GM23248 (cell line): ENCODE results near the gene BLCAP. TPM values are rescaled to one million over a fixed set of nuclear protein-coding genes. Genes with fewer than 3 reads are reported as not detected.

Experiments used
- DNase-seq: peaks from one replicate; pipeline ENCODE4 v3.0.0-alpha.2; 2015
- H2AFZ ChIP-seq: fragments of 200-600 bp; sonication (generic); 2 replicates; pipeline ENCODE4 v1.6.1; 2016; ENCODE audit warnings: antibody characterized with exemption
- H3F3A ChIP-seq: fragments of 200-600 bp; sonication (generic); 2 replicates; pipeline ENCODE4 v1.6.1; 2016; ENCODE audit warnings: mild to moderate bottlenecking, antibody characterized with exemption, mixed run types; ENCODE audit not compliant: insufficient read depth
- H3K27ac ChIP-seq: fragments of 200-600 bp; sonication (generic); 2 replicates; pipeline ENCODE4 v1.5.1; 2016; ENCODE audit warnings: mild to moderate bottlenecking
- H3K27me3 ChIP-seq: fragments of 200-600 bp; sonication (generic); replicated peaks from 2 replicates; pipeline ENCODE4 v1.6.1; 2016; ENCODE audit warnings: mild to moderate bottlenecking; ENCODE audit not compliant: insufficient read depth
- H3K36me3 ChIP-seq: fragments of 200-600 bp; sonication (generic); 2 replicates; pipeline ENCODE4 v1.6.1; 2016; ENCODE audit warnings: low read depth, mild to moderate bottlenecking
- H3K4me1 ChIP-seq: fragments of 200-600 bp; sonication (generic); 2 replicates; pipeline ENCODE4 v1.6.1; 2016; ENCODE audit warnings: mild to moderate bottlenecking; ENCODE audit not compliant: insufficient read depth
- H3K4me2 ChIP-seq: fragments of 200-600 bp; sonication (generic); one replicate; pipeline ENCODE4 v1.6.1; 2016; ENCODE audit warnings: mild to moderate bottlenecking; ENCODE audit not compliant: unreplicated experiment
- H3K4me3 ChIP-seq: fragments of 200-600 bp; sonication (generic); 2 replicates; pipeline ENCODE4 v1.5.1; 2016; ENCODE audit warnings: mild to moderate bottlenecking
- H3K79me2 ChIP-seq: fragments of 200-600 bp; sonication (generic); 2 replicates; pipeline ENCODE4 v1.6.1; 2016; ENCODE audit warnings: mild to moderate bottlenecking; ENCODE audit not compliant: insufficient read depth
- H3K9ac ChIP-seq: fragments of 200-600 bp; sonication (generic); 2 replicates; pipeline ENCODE4 v1.6.1; 2016; ENCODE audit warnings: mild to moderate bottlenecking
- H3K9me2 ChIP-seq: fragments of 200-600 bp; sonication (generic); 2 replicates; pipeline ENCODE4 v1.6.1; 2016; ENCODE audit warnings: mixed run types, mild to moderate bottlenecking, moderate library complexity; ENCODE audit not compliant: insufficient read depth
- H3K9me3 ChIP-seq: fragments of 200-600 bp; sonication (generic); one replicate; pipeline ENCODE4 v1.6.1; 2017; ENCODE audit warnings: low read depth
- H4K20me1 ChIP-seq: fragments of 200-600 bp; sonication (generic); 2 replicates; pipeline ENCODE4 v1.6.0; 2016; ENCODE audit not compliant: insufficient read depth
- EZH2 ChIP-seq: fragments of 200-600 bp; sonication (generic); IDR thresholded peaks from 2 replicates; pipeline ENCODE4 v1.6.1; 2018; ENCODE audit warnings: antibody characterized with exemption, mild to moderate bottlenecking; ENCODE audit not compliant: insufficient read depth, poor library complexity, severe bottlenecking
- EZH2phosphoT487 ChIP-seq: fragments of 200-600 bp; sonication (generic); IDR thresholded peaks from 2 replicates; pipeline ENCODE4 v1.6.1; 2018; ENCODE audit warnings: antibody characterized with exemption, moderate library complexity, mild to moderate bottlenecking, low read depth; ENCODE audit not compliant: insufficient read depth
- WGBS, 2 experiments: methylation state at CpG; one replicate each; pipeline ENCODE4 v1.1.6; 2015 to 2017; ENCODE audit warnings: low lambda C conversion rate in 2 of 2, low coverage in 1 of 2; ENCODE audit errors: missing lambda C conversion rate in 2 of 2; 5-methylcytosine and 5-hydroxymethylcytosine counted together
- in situ Hi-C: fragments of 300-500 bp; cut with MboI; formaldehyde crosslinking; loops from 2 replicates; pipeline ENCODE4 v1.15.0; 2020
- polyA plus RNA-seq: library from polyadenylated mRNA; unstranded; fragments of >200 nt; fragmentation: Nextera tagmentation; extraction: Ambion mirVana; gene quantifications from 2 replicates; pipeline ENCODE4 v1.2.1, GENCODE V29; 2016
- total RNA-seq: library from RNA; depleted of rRNA; stranded (reverse); fragments of >200 nt; shearing (Covaris generic); gene quantifications from 2 replicates; pipeline ENCODE4 v1.2.3, GENCODE V29; 2014

The BLCAP gene
- total and polyA plus RNA-seq, 2 experiments from 2014 or later = 80.0 to 100 TPM

DNA sequence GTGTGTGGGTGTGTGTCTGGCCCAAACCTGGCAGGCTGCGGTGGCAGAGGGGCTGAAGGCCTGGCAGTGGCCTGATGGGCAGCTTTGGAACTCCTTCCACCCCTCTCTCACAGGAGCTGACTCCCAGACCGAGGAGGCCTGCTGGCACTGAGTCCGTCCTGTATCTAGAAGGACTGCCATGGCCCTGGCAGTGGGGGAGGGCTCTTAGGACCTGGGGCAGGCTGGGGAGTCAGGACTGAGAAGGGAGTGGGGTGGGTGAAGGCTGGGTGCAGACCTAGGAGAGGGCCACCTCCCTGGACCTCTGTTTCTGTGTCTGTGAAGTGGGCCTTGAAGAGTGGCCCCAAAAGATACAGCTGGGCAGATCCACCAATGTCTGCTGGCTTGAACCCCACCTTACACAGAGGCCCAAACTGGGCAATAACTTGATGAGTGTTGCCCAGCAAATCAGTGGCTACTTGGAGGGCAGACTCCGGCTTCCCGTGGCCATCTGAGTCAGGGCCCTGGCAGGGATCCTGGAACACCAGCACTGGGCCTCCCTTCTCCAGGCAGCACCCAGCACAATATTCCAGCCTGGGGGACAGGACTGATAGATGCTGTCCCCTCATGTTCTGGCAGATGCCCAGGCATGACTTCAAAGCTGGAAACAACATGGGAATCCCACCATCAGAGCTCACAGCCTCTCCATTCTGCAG, 46.7 kb upstream of the BLCAP start:
- Histone ChIP-seq H3K9me2 (no peaks in the 10 kb centered on the region), H3K36me3 (no peaks in the 10 kb centered on the region), H3K4me3 (no peak overlapping the region), H3K27ac (no peak overlapping the region), H3K27me3 (peaks cover 31% of the 10 kb centered on the region), H3K79me2 (no peaks in the 10 kb centered on the region), H2AFZ (no peak overlapping the region), H3F3A (no peaks in the 10 kb centered on the region), H3K4me2 (no peak overlapping the region), H3K9me3 (no peaks in the 10 kb centered on the region), H3K9ac (no peak overlapping the region), H4K20me1 (no peaks in the 10 kb centered on the region), H3K4me1 (no peaks in the 10 kb centered on the region)
- WGBS, 2 experiments = 26 to 36% methylated on average over 5 of the region's 5 CpGs
- in situ Hi-C loops = no loop called here
- DNase-seq = peak; percentile 48
- TF ChIP-seq EZH2phosphoT487 = no peak
- TF ChIP-seq EZH2 = no peak

DNA sequence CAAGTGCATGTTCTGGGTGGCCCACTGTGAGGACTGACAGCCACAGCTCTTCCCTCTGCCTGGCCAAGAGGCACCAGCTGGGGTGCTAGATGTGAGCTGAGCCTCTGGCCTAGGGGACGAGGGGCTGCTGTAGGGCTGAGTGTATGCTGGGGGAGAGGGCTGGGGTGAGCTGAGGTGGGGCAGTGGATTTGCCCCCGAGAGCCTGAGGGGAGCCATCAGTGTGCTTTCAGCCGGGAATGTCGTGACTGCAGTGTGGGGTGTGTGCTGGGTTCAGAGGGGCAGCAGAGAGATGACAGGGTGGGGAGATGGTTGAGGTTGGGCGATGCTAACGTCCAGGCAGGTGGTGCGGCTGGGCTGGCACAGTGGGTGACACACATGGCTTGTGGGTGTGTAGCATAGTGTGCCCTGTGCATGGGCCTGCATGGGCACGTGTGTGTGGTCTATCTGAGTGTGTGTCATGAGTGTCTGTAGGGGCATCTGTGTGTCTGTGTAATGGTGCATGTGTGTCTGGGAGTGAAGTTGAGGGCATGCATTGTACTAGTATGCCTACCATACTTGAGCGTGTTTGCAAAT, 46.0 kb upstream of the BLCAP start:
- 43 to 50% methylated on average over 6 to 9 of the region's 9 CpGs for WGBS, 2 experiments
- in situ Hi-C loops = no loop called here

DNA sequence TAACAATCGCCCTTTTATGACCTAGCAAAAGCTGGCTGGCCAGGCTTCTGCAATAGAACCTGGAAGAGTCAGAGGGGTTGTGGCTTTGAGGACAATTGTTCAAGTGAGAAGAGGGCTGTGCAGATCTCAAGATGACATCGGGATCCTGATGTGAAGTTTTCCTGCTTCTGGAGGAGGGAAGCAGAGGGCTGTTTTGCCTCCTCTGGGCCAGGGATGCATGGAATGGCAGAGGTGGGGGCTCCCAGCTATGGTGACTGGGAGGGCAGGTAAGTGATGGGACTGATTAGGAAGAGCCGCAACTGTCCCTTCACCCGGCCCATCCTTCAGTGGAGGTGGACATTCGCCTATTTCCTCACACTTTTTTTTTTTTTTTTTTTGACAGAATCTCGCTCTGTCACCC, 43.4 kb upstream of the BLCAP start:
- Histone ChIP-seq H3K4me3 (no peak overlapping the region), H3K4me2 (no peak overlapping the region), H3K4me1 (no peaks in the 10 kb centered on the region), H3K79me2 (no peaks in the 10 kb centered on the region), H3K27me3 (peaks cover 32% of the 10 kb centered on the region), H3K36me3 (no peaks in the 10 kb centered on the region), H2AFZ (no peak overlapping the region), H3K27ac (no peak overlapping the region), H3F3A (no peaks in the 10 kb centered on the region), H3K9me2 (no peaks in the 10 kb centered on the region), H4K20me1 (no peaks in the 10 kb centered on the region), H3K9me3 (no peaks in the 10 kb centered on the region), H3K9ac (no peak overlapping the region)
- no peak for DNase-seq
- WGBS, 2 experiments = 75 to 83% methylated on average over 6 of the region's 6 CpGs
- in situ Hi-C loops = no loop called here
- TF ChIP-seq EZH2phosphoT487 = no peak
- no peak for TF ChIP-seq EZH2

More for the DNA sequence above, 46.0 kb upstream of the BLCAP start:
- no peaks in the 10 kb centered on the region for H3K4me1 ChIP-seq
- no peaks in the 10 kb centered on the region for H3K9me2 ChIP-seq
- H3F3A ChIP-seq = no peaks in the 10 kb centered on the region
- H3K36me3 ChIP-seq = no peaks in the 10 kb centered on the region
- TF ChIP-seq EZH2phosphoT487 = no peak
- TF ChIP-seq EZH2 = no peak
- peaks cover 36% of the 10 kb centered on the region for H3K27me3 ChIP-seq
- no peaks in the 10 kb centered on the region for H3K79me2 ChIP-seq
- H4K20me1 ChIP-seq = no peaks in the 10 kb centered on the region
- no peak overlapping the region for H3K27ac ChIP-seq
- H3K9ac ChIP-seq = no peak overlapping the region
- no peaks in the 10 kb centered on the region for H3K9me3 ChIP-seq
- H3K4me3 ChIP-seq = no peak overlapping the region
- no peak overlapping the region for H2AFZ ChIP-seq
- no peak overlapping the region for H3K4me2 ChIP-seq
- DNase-seq = no peak

DNA sequence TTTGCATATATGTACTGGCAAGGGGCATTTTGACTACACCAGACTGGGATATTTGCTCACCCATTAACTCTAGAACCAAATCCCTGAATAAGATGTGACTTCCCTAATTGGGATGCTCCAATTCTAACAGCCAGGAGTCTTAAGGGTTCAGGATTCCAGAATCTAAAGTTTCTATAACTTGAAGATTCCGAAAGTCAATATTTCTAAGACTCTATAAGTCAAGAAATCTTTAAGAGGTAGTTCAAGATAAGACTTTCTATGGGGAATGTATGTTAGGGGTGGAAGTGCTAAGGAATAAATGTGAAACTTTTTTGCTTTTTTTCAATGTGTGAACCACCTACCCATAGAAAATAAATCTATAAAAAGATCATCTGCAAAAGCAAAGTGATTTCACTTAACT, 42.7 kb upstream of the BLCAP start:
- TF ChIP-seq EZH2phosphoT487 (no peak), EZH2 (no peak)
- H4K20me1 ChIP-seq = no peaks in the 10 kb centered on the region
- H3K9me2 ChIP-seq = no peaks in the 10 kb centered on the region
- H3K36me3 ChIP-seq = no peaks in the 10 kb centered on the region
- DNase-seq = no peak
- no peak overlapping the region for H3K4me2 ChIP-seq
- in situ Hi-C loops = no loop called here
- H3K27me3 ChIP-seq = peaks cover 32% of the 10 kb centered on the region
- H3K79me2 ChIP-seq = no peaks in the 10 kb centered on the region
- no peaks in the 10 kb centered on the region for H3K9me3 ChIP-seq
- no peak overlapping the region for H2AFZ ChIP-seq
- no peak overlapping the region for H3K27ac ChIP-seq
- H3K9ac ChIP-seq = no peak overlapping the region
- 48 to 58% methylated on average over 1 of the region's 1 CpG for WGBS, 2 experiments
- H3F3A ChIP-seq = no peaks in the 10 kb centered on the region
- no peaks in the 10 kb centered on the region for H3K4me1 ChIP-seq
- H3K4me3 ChIP-seq = no peak overlapping the region
